ENCODE measurements around the gene RARRES1.

GRCh38 chr3:158739661-158740060, 7.4 kb upstream of the RARRES1 start:
- TF ChIP-seq TAF1 (IDR thresholded peaks at IDR 0.05; ENCODE audit: borderline replicate concordance, low read depth, low read length) (no peak), POLR2AphosphoS5 (IDR thresholded peaks at IDR 0.05; ENCODE audit: low read depth, low read length) (no peak)
